ENCODE measurements around the gene SEC23B.

DNA sequence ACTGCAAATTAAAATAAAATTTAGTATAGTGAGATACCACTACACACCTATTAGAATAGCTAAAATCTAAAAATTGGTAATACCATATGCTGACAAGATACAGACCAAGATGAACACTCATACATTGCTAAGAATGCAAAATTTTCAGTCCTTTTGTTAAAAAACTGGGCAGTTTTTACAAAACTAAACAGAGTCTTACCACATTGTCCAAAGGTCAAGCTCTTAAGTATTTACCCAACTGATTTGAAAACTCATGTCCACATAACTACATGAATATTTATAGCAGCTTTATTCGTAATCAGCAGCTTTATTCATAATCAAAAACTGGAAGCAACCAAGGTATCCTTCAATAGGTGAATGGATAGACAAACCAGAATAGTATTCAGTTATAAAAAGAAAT lies 30.5 kb upstream of the SEC23B start:
- TF ChIP-seq, protein P1, sequence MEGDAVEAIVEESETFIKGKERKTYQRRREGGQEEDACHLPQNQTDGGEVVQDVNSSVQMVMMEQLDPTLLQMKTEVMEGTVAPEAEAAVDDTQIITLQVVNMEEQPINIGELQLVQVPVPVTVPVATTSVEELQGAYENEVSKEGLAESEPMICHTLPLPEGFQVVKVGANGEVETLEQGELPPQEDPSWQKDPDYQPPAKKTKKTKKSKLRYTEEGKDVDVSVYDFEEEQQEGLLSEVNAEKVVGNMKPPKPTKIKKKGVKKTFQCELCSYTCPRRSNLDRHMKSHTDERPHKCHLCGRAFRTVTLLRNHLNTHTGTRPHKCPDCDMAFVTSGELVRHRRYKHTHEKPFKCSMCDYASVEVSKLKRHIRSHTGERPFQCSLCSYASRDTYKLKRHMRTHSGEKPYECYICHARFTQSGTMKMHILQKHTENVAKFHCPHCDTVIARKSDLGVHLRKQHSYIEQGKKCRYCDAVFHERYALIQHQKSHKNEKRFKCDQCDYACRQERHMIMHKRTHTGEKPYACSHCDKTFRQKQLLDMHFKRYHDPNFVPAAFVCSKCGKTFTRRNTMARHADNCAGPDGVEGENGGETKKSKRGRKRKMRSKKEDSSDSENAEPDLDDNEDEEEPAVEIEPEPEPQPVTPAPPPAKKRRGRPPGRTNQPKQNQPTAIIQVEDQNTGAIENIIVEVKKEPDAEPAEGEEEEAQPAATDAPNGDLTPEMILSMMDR (IDR thresholded peaks at IDR 0.05; ENCODE audit: poor library complexity, severe bottlenecking): no peak
- TF ChIP-seq POLR2AphosphoS5 (IDR thresholded peaks at IDR 0.05) (no peak), EP300 (conservative IDR thresholded peaks at IDR 0.05; ENCODE audit: poor library complexity, severe bottlenecking) (no peak), EZH2 (IDR thresholded peaks at IDR 0.05; ENCODE audit: borderline replicate concordance, insufficient read depth, low read length, poor library complexity, severe bottlenecking) (no peak), MXI1 (conservative IDR thresholded peaks at IDR 0.05; ENCODE audit: poor library complexity, severe bottlenecking) (no peak), TAF1 (IDR thresholded peaks at IDR 0.05; ENCODE audit: low read depth) (no peak)
- TF ChIP-seq, protein P2, sequence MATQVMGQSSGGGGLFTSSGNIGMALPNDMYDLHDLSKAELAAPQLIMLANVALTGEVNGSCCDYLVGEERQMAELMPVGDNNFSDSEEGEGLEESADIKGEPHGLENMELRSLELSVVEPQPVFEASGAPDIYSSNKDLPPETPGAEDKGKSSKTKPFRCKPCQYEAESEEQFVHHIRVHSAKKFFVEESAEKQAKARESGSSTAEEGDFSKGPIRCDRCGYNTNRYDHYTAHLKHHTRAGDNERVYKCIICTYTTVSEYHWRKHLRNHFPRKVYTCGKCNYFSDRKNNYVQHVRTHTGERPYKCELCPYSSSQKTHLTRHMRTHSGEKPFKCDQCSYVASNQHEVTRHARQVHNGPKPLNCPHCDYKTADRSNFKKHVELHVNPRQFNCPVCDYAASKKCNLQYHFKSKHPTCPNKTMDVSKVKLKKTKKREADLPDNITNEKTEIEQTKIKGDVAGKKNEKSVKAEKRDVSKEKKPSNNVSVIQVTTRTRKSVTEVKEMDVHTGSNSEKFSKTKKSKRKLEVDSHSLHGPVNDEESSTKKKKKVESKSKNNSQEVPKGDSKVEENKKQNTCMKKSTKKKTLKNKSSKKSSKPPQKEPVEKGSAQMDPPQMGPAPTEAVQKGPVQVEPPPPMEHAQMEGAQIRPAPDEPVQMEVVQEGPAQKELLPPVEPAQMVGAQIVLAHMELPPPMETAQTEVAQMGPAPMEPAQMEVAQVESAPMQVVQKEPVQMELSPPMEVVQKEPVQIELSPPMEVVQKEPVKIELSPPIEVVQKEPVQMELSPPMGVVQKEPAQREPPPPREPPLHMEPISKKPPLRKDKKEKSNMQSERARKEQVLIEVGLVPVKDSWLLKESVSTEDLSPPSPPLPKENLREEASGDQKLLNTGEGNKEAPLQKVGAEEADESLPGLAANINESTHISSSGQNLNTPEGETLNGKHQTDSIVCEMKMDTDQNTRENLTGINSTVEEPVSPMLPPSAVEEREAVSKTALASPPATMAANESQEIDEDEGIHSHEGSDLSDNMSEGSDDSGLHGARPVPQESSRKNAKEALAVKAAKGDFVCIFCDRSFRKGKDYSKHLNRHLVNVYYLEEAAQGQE (IDR thresholded peaks at IDR 0.05; ENCODE audit: borderline replicate concordance): no peak

All from neural cell (in vitro differentiated cells).